Panc1 (cell line): ENCODE results near the gene TMED7.

Source experiments
- POLR2AphosphoS5 ChIP-seq: IDR thresholded peaks from 2 replicates; pipeline ENCODE4 v1.6.1; 2012; ENCODE audit warnings: mild to moderate bottlenecking, low read depth, low read length, moderate library complexity
- SIN3A ChIP-seq: IDR thresholded peaks from 2 replicates; pipeline ENCODE4 v1.6.1; 2012; ENCODE audit warnings: low read depth, mild to moderate bottlenecking, low read length, moderate library complexity, borderline replicate concordance; ENCODE audit not compliant: insufficient read depth
- TF ChIP-seq, protein P1 (sequence below): fragments of 450-650 bp; IDR thresholded peaks from 2 replicates; pipeline ENCODE4 v1.5.1; 2017; ENCODE audit warnings: mild to moderate bottlenecking

DNA sequence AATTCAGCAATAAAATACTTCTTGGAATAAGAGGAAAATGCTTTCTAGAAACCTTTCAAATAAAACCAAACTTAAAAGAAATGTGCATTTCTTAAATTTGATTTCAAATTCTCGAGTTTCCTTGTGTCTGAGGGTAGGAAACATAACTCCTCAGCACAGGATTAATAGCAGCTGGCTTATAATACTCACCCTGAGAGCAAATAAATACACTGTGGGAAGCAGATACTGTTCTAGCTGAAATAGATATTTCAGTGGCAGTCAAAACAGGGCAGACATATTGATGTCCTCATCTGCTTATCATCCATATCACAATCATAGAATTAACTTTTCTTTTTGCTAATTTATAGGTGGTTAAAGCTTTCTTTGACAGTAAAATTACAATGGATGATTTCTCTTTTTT, 57.2 kb downstream of the TMED7 start:
- TF ChIP-seq POLR2AphosphoS5 (no peak), SIN3A (no peak)
- TF ChIP-seq, protein P1, sequence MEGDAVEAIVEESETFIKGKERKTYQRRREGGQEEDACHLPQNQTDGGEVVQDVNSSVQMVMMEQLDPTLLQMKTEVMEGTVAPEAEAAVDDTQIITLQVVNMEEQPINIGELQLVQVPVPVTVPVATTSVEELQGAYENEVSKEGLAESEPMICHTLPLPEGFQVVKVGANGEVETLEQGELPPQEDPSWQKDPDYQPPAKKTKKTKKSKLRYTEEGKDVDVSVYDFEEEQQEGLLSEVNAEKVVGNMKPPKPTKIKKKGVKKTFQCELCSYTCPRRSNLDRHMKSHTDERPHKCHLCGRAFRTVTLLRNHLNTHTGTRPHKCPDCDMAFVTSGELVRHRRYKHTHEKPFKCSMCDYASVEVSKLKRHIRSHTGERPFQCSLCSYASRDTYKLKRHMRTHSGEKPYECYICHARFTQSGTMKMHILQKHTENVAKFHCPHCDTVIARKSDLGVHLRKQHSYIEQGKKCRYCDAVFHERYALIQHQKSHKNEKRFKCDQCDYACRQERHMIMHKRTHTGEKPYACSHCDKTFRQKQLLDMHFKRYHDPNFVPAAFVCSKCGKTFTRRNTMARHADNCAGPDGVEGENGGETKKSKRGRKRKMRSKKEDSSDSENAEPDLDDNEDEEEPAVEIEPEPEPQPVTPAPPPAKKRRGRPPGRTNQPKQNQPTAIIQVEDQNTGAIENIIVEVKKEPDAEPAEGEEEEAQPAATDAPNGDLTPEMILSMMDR, result no peak
